GOT3 (cell line): ENCODE data around the gene MAGI2.

Experiments used
- DNase-seq: peaks from one replicate; lab custom pipeline; 2025; ENCODE audit warnings: mixed read lengths; lab: John Stamatoyannopoulos, UW

Gene MAGI2

GRCh38 chr7:78225534-78225933 is 1227.9 kb downstream of the MAGI2 start:
- no peak for DNase-seq

DNA sequence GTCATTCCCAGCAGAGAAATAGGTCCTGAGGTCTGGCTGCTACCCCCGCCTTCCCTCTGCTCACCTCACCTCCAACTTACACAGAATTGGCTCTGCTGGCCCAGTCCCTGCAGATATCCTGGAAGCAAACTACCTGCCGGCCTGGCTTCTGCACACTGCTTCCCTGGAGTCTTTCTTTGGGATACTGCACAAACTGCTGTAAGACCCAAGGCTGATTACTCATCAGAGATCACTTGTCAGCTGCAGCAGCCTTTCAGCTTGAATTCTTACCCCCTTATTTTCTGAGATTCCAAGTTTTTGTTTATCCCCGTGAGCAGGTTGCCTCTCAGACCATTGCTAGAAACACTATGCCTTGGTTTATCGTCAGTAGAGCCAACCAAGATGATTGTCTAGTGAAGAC is 1228.5 kb downstream of the MAGI2 start:
- no peak for DNase-seq

GRCh38 chr7:78223598-78223997 is 1229.9 kb downstream of the MAGI2 start:
- DNase-seq: no peak

DNA sequence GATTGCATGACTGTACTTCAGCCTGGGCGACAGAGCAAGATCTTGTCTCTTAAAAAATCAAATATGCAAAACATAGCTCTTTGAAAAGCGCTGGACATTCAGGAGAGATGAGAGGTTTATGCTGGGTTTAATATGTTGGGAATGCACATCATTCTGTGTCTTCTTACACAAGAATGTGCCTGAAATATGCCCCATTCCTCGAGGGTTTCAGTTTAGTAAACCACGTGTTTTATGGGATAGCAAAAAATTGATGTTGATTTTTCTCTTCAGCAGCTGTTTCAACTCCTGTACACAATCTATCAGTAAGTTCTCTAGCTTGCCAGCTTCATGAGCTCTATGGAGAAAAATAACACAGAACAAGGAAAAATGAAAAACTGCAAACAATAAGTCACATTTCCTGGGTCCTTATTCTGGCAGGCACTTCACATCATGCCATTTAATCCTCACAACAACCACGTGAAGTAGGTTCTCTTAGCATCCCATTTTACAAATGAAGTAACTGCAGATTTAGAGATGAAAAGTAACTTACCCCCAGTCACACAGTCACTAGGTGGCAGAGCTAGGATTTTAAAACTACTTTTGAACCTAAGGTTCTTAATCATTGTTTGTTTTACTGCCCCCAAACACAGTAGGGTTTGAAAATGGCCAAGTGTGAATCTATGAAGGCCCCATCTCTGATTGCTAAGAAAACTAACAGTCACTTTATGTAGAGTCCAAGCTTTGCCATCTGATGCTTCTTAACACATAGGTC is 1231.3 kb downstream of the MAGI2 start:
- no peak for DNase-seq

DNA sequence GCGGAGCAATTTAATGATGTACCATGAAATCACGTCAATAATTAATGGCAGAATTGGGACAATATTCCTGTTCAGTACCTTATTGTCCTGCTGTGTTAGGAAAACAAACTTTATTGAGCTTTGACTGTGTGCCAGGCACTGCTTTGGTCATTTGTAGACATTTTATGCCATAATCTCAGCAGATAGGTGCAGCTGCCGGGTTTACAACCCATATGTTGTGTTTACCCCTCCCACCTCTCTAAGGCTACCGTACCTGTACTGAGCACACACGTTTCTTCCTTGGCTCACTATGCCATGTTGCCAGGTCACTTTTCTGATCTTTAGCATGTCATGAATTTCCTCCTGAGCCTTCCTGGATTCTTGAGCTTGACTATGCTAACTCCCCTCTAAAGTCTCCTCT is 1232.7 kb downstream of the MAGI2 start:
- DNase-seq: no peak

DNA sequence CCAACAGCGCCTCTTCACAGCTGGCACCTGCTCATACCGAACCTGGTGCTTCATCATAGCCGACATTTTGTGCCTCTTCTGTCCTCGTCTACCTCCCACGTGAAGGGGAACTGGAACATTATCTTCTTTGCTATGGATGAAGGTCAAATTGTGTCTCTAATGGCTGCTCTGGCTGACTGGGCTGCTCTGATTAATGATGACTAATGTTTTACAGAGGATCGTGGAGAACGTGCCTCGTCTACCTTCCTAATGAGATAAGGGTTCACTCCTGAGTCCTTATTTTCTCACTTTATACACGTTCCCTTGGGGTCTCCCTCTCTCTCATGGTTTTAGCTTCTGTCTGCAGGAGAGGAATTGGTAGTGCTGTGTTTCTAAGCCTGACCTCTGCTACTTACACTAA is 1234.6 kb downstream of the MAGI2 start:
- no peak for DNase-seq

GRCh38 chr7:78218051-78218450 is 1235.4 kb downstream of the MAGI2 start:
- DNase-seq: no peak

DNA sequence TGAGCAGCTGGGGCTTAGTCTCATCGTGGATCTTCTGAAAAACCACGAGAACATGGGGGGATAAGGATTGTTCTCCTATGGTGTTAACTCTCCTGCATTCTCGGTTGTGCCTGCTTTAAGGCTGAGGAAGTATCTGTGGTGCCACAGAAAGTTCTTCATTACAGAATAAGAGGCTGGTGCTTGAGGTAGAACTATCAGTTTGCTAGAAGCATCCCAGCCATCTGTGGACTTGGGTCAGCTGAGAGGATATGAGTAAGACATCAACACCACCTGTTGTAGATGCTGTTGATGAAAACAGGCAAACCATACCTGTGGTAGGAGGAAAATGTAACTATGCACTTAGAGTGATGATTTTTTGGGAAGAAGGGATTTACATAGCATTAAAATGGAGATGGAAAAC is 1238.3 kb downstream of the MAGI2 start:
- DNase-seq: no peak

DNA sequence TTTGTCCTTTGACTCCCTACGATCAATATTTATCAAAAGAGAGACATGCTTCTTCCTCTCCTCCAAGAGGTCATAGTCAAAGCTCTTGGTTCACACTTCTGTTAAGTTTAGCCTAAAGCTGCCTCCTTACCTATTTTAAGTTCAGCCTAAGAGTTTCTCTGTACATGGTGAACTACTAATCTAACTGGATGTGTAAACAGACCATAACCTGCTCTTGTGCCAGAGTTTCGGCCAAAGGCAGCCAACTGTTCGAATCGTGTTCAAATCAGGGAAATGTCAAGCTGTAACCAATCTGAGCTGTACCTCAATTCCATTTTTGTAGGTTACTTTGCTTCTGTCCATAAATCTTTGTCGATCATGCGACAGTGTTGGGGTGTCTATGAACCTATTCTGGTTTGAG is 1240.1 kb downstream of the MAGI2 start:
- DNase-seq: no peak

- DNase-seq: no peak
Measured at GRCh38 chr7:78212476-78213060, 1240.9 kb downstream of the MAGI2 start.

- no peak for DNase-seq
Measured at GRCh38 chr7:78207269-78207668, 1246.2 kb downstream of the MAGI2 start.

- no peak for DNase-seq
Measured at GRCh38 chr7:78206769-78207168, 1246.7 kb downstream of the MAGI2 start.

- DNase-seq: no peak
Measured at GRCh38 chr7:78203042-78203720, 1250.3 kb downstream of the MAGI2 start.

- DNase-seq: no peak
Measured at GRCh38 chr7:78198756-78199155, 1254.7 kb downstream of the MAGI2 start.

DNA sequence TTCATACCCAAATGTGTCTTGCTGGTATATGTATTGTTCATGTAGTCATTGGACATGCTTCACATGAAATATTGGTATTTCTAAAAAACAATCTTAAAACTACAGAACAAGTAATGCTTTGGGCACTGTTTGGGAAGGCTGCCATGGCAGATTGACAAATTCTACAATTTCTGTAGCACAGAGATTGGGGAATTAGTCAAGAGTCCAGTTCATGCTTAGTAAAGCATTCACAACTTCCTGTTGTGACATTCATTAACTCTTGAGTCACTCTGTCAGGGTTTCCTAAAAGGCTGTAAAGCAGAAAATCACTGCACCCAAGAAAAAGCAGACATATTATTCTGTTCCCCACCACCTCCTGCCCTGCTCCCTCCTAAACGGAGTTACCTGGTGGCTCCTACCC is 1256.0 kb downstream of the MAGI2 start:
- no peak for DNase-seq

- DNase-seq: no peak
Measured at GRCh38 chr7:78195281-78195680, 1258.2 kb downstream of the MAGI2 start.

DNA sequence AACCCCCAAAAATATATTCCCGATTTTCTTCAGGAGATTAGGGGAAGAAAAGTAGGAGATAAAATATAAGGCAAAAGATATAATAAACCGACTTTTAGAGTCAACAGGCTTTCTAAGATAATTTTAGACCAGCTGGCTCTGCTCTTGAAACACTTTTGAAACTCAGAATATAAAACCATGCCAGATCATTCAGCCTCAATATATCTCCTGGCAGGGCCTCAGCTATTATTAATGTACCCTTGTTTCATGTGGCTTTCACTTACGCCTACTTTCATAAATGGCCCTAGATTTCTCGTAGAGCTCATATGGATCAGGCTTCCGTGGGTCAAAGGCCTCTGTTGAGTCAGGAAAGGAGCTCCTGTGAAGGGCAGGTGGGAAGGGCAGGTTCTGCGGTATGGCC is 1258.9 kb downstream of the MAGI2 start:
- DNase-seq: no peak

DNA sequence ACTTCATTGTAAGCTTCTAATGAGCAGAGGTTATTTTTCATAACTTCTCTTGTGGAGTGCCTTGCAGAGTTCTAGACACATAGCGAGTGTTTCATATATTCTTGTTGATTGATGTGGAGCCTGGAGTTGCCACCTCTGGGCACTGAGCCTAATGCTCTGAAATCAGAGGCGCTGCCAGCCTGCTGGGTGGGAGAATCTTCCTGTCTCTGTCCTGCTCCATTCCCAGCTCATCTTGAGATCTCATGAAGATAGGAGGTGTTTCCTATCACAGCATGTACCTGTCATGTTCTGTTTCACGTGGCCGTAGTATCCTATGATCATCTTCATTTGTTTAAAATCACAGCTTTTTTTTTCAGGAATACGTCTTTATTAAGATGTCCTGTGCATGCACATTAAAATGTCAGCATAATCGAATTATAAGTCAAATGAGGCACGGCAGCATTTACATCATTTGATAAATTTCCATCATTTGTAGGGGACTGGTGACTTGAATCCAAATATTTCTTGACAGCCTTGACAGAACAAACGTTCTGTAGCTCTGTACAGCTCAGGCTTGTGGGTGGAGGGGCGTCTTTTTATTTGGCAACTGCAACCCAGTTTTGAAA is 1261.9 kb downstream of the MAGI2 start:
- no peak for DNase-seq

DNA sequence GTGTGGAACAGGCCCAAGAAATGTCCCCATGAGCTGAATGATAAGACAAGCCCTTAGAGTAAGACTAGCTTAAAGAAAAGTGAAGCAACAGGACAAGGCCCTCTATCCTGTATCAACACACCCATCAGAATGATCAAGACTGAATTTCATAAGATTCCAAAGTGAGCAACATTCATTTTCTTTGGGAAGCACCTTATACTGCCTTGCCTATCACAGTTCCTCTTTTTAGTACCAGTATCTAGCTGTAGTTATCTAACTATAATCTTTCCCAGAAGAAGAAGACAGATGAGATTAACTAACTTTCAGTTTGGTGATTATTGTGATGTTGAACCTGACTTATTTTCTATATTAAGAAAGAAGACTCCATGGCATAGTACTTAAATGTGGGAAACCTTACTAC is 1263.7 kb downstream of the MAGI2 start:
- no peak for DNase-seq

GRCh38 chr7:78185149-78185745 is 1268.2 kb downstream of the MAGI2 start:
- DNase-seq: no peak

DNA sequence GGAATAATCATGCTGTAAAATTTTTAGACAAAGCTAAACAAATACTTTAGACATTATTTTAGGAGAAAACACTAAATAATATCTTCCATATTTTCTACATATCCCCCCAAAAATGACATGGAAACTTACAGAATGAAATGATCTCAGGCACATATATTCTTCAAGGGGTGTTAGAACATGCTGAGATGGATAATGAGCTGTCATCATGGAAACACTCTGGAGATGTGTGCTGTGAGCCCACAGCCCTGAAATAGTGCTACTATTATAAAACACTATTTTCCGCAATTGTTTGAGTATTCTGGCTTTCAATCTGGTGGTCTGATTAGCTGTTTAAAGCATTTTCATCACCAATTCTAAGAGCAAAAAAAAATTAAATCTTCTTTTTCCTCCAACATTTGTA is 1269.2 kb downstream of the MAGI2 start:
- DNase-seq: no peak

DNA sequence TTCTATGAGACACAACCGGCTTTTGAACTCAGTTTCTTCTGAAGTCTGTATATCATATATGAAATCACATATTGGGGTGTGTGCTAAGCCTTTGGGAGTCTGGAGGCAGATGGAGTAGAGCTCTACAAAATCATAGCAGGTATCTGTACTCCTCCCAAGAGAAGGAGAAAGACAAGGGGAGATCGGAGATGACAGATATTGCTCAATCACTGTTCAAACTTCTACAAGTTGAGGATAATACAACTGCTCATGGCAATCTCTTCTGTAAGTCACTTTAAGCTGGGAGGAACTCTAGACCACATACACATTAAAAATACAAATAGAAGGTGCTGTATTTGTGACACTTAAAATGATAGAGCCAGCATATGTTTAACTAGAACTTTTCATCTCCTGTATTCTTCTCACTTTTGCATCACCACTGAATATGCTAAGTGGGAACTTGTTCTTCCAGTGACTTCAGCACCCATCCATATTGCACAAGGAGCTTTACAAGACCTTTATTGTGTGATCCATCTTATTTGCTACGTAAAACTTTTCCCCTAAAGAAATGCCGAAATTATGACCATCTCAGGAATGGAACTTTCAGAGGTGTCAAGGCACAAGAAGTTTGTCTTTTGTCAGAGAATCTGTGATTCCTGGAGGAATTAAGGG is 1273.5 kb downstream of the MAGI2 start:
- no peak for DNase-seq
